HG03064 (cell line): Measurements from ENCODE around the gene CREB5.

Experiments used
- ATAC-seq: cut with Tn5 transposase; IDR thresholded peaks from one replicate; pipeline ENCODE4 v1.9.1; 2021; ENCODE audit warnings: low read depth; ENCODE audit not compliant: unreplicated experiment

The CREB5 gene

DNA sequence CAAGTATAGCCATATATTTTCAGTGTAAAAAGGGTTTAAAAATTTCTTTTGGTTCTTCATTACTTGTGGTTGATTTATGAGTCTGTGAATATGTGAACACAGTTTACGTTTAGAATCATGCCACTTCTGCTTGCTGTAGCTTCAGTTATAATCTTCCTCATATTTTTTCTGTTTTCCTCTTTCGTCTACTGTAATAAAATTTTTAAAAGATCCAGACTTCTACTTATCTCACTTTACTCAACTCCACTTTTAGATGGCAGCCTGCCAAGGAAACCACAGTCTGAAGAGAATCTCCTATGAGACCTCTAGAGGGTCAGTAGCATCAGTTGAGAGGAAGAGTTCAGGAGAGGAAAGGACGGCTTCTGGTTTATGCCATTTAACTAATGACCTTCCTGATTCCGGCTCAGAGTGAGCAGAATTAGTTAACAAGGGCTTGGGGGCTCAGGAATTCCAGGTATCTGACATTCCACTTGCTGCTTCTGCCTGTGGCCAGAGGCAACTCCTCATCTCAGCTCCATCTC, 21.4 kb downstream of the CREB5 start:
- ATAC-seq, result no peak

DNA sequence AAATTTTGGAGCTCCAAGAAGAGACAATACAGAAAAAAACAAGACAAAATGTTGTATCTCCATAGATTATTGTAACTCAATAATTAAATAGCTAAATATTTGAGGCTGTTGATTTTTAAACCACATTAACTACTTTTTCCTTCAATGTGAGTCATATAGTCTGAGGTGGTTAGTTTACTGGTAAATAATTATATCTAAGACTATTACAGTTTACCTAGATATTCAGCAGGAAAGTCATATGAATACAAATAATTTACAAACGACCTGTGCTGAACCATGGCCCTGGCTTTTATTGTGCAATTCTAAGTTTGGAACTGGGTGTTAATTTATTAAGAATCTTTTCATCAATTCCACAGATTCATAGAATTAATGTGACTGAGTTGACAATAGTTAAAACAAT, 22.2 kb downstream of the CREB5 start:
- ATAC-seq, result no peak

DNA sequence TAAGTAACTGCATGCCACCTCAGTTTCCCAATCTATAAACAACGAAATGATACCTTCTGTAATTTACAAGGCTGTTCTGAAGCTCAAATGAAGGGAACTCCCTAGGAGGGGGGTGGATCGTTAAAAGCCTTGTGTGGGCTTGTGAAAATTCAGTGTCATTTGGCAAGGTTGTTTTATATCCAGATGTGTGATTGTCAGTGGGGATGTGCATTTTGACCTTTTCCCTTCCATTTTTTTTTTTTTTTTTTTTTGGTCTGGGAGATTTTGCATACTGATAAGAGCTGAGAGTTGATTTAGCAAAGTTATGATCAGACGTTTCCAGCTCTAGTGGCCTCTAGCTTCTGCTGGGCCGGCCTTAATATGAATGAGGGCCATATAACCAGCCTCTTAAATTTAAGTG, 22.8 kb downstream of the CREB5 start:
- ATAC-seq, result no peak

DNA sequence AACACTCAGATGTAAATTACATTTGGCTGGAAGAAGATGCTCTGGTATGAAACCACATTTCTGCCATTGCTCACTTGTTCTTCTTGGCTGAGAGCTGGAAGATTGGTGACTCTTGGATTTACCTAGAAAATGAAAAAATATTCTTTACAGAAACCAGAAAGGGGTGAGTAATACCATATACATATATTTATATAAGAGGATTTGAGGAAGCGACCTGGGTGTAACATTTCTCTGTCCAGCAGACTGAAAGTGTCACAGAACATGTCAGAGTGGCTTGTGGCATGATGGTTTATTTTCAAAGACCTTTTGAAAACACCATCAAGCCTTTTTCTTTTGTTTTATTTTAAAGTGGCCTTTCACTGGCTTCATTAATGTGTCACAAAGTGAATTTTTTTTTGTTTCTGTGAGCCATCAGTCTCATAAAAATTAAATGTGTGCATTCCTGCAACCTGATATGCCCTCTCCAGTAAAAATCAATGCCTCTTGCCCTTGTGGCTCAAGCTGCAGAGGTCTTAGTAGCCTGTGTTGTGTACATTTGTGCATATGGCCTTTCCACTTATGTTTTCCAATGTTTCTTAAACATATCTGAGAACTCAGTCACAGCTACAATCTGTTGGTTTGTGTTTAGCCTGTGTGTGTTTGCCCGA, 23.5 kb downstream of the CREB5 start:
- ATAC-seq, result no peak

DNA sequence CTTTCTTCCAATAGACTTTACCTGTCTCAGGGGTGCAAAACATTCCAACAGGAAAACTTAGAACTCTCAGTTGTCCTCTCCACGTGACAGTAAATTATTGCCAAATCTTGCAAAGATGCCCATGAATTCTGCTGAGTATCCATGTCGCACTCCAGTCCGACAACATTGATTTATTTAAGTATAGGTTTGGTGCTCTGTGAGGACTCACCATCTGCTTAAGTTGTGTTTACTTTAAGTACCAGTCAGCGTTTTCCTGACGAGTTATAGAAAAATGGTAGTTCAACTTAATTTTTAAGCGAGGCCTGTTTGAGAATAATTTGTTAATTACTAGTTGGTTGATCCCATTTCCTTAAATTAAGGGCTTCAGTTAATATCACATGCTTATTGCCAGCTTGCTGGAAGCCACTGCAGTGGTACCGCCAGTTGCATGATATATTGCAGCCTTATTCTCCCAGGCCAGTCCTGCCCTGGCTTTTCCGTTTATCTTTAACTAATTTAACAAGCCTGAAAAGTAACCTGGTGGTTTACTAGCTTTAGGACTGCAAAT, 27.8 kb downstream of the CREB5 start:
- no peak for ATAC-seq

- ATAC-seq, result no peak
Measured at GRCh38 chr7:28442540-28443420, 30.5 kb downstream of the CREB5 start.

- no peak for ATAC-seq
Measured at GRCh38 chr7:28446131-28446530, 33.8 kb downstream of the CREB5 start.

- ATAC-seq, result no peak
Measured at GRCh38 chr7:28447071-28447470, 34.8 kb downstream of the CREB5 start.

GRCh38 chr7:28448708-28449107, 36.4 kb downstream of the CREB5 start:
- no peak for ATAC-seq

DNA sequence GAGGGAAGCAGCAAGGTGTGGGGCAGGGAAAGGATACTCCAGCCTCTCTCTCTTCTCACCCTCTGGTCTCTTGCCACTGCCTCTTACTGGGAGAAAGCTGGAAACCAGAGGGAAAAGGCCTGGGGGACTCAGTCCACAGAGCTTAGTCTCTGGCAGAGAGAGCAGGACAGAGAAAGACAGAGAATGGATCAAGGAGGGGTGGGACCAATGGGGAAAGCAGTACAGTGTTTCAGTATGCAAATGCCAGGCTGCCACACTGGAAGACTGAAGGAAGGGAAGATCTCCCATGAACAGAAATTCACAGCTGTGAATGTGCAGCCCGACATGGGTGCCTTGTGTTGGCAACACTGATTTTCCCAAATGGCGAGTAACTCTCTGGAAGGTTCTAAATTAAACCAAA, 40.4 kb downstream of the CREB5 start:
- ATAC-seq, result no peak

- no peak for ATAC-seq
Measured at GRCh38 chr7:28455486-28455885, 43.2 kb downstream of the CREB5 start.

- ATAC-seq, result no peak
Measured at GRCh38 chr7:28456044-28456443, 43.7 kb downstream of the CREB5 start.

GRCh38 chr7:28458732-28459131, 46.4 kb downstream of the CREB5 start:
- ATAC-seq, result no peak

- ATAC-seq, result no peak
Measured at GRCh38 chr7:28459306-28459705, 47.0 kb downstream of the CREB5 start.

GRCh38 chr7:28465697-28466096, 53.4 kb downstream of the CREB5 start:
- no peak for ATAC-seq

- no peak for ATAC-seq
Measured at GRCh38 chr7:28466341-28466740, 54.0 kb downstream of the CREB5 start.

DNA sequence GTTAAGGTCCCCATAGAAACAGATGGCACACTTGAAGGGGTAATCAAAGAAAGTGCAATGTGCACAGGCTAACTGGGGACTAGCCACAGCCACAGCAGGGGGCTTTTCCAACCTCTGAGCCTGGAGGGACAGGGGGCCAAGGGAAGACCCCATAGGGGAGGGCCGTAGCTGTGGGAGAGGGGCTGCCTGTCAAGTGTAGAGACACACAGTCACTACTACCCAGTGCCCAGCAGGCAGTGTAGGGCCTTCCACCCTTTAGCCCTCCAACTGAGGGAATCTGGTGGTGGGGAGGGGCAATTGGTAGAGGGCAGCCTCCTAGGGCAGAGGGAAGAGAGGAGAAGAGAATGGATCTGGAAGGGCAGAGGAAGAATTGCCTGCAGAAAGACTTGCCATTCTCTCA, 54.6 kb downstream of the CREB5 start:
- ATAC-seq, result no peak

- ATAC-seq, result no peak
Measured at GRCh38 chr7:28469562-28469961, 57.2 kb downstream of the CREB5 start.

GRCh38 chr7:28470344-28470743, 58.0 kb downstream of the CREB5 start:
- no peak for ATAC-seq

- no peak for ATAC-seq
Measured at GRCh38 chr7:28472332-28472731, 60.0 kb downstream of the CREB5 start.

GRCh38 chr7:28473571-28474281, 61.4 kb downstream of the CREB5 start:
- no peak for ATAC-seq
